ENCODE data around the gene PTPRN2. TPM values are rescaled to one million over a fixed set of nuclear protein-coding genes. Genes with fewer than 3 reads are reported as not detected.

Gene PTPRN2
- total and polyA plus RNA-seq, 7 donors, result 3.2 to 7.1 (median 5.5) TPM

DNA sequence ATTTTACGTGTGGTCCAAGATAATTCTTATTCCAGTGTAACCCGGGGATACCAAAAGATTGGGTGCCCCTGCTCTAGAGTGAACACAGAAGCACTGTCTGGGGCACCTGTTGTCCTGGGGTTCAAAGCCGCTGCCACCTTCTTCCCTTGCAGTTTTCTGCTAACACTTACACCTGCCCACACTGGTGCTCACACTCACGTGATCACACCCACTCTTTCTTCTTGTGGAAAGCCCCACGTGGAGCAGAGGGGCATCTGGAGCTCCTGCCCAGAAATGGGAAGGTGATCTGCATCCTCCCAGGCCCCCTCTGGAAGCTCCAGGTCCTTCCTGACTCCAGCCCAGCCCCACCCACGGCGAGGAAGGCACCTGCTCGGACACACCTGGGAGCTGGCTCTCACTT lies 42.9 kb downstream of the PTPRN2 start:
- no peaks in the 10 kb centered on the region for H3K27me3 ChIP-seq
- WGBS, 2 donors, result 62 to 82% methylated on average over 8 of the region's 8 CpGs
- DNase-seq, result no peak
- no peaks in the 10 kb centered on the region for H3K9me3 ChIP-seq
- TF ChIP-seq CTCF (IDR thresholded peaks at IDR 0.05) (no peak), POLR2AphosphoS5 (IDR thresholded peaks at IDR 0.05) (no peak), POLR2A (IDR thresholded peaks at IDR 0.05) (no peak), EP300 (IDR thresholded peaks at IDR 0.05) (no peak)
- H3K27ac ChIP-seq, result no peak overlapping the region
- intact Hi-C loops (cut with DNase I), result no loop called here
- H3K4me1 ChIP-seq, result no peaks in the 10 kb centered on the region
- H3K4me3 ChIP-seq, result no peak overlapping the region
- no peaks in the 10 kb centered on the region for H3K36me3 ChIP-seq

DNA sequence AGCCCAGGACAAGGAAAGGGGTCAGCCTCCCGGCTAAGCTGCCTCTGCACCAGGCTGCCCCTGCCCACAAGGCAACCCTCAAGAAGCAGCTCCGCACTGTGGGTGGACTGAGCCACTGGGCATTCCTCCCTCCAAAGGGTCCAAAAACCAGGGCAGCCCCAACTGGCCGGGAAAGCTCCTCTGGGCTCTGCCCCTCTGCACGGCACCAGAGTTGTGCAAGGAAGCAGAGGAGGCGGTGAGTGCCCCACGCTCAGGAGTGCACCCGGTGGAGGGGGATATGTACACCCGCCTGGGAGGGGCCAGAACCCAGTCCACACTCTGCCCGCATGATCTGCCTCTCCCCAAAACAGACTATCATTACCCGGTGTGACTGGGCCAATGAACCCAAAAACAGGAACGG lies 43.8 kb downstream of the PTPRN2 start:
- WGBS, 2 donors, result 90 to 93% methylated on average over 11 of the region's 11 CpGs
- Histone ChIP-seq H3K36me3 (no peaks in the 10 kb centered on the region), H3K27me3 (no peaks in the 10 kb centered on the region), H3K4me1 (no peaks in the 10 kb centered on the region), H3K9me3 (no peaks in the 10 kb centered on the region), H3K27ac (no peak overlapping the region), H3K4me3 (no peak overlapping the region)
- no peak for DNase-seq
- TF ChIP-seq POLR2AphosphoS5 (IDR thresholded peaks at IDR 0.05) (no peak), CTCF (IDR thresholded peaks at IDR 0.05) (no peak), POLR2A (IDR thresholded peaks at IDR 0.05) (no peak), EP300 (IDR thresholded peaks at IDR 0.05) (no peak)
- intact Hi-C loops (cut with DNase I), result no loop called here

GRCh38 chr7:158542651-158543566 lies 44.7 kb downstream of the PTPRN2 start:
- H3K4me1 ChIP-seq, result no peaks in the 10 kb centered on the region
- DNase-seq, result no peak
- no peaks in the 10 kb centered on the region for H3K27me3 ChIP-seq
- no peak for TF ChIP-seq EP300 (IDR thresholded peaks at IDR 0.05)
- no peak for TF ChIP-seq POLR2AphosphoS5 (IDR thresholded peaks at IDR 0.05)
- TF ChIP-seq CTCF (IDR thresholded peaks at IDR 0.05), result no peak
- no peak for TF ChIP-seq POLR2A (IDR thresholded peaks at IDR 0.05)
- no peak overlapping the region for H3K4me3 ChIP-seq
- WGBS, 2 donors, result 88 to 89% methylated on average over 19 of the region's 19 CpGs
- H3K36me3 ChIP-seq, result no peaks in the 10 kb centered on the region
- H3K27ac ChIP-seq, result no peak overlapping the region
- intact Hi-C loops (cut with DNase I), result no loop called here
- H3K9me3 ChIP-seq, result no peaks in the 10 kb centered on the region

GRCh38 chr7:158541346-158542010 lies 46.1 kb downstream of the PTPRN2 start:
- H3K36me3 ChIP-seq, result no peaks in the 10 kb centered on the region
- no peak for DNase-seq
- TF ChIP-seq POLR2AphosphoS5 (IDR thresholded peaks at IDR 0.05) (no peak), EP300 (IDR thresholded peaks at IDR 0.05) (no peak), POLR2A (IDR thresholded peaks at IDR 0.05) (no peak), CTCF (IDR thresholded peaks at IDR 0.05) (no peak)
- H3K9me3 ChIP-seq, result no peaks in the 10 kb centered on the region
- no peaks in the 10 kb centered on the region for H3K4me1 ChIP-seq
- intact Hi-C loops (cut with DNase I), result no loop called here
- no peak overlapping the region for H3K27ac ChIP-seq
- H3K4me3 ChIP-seq, result no peak overlapping the region
- H3K27me3 ChIP-seq, result no peaks in the 10 kb centered on the region
- WGBS, 2 donors, result 46 to 82% methylated on average over 13 of the region's 13 CpGs

Measured in sigmoid colon (tissue), 7 donors.